Loucy (cell line): Measurements from ENCODE around the gene ZNF385B.

ENCODE experiments used
- H2AFZ ChIP-seq: fragments of 200-600 bp; sonication (generic); 2 replicates; pipeline ENCODE4 v1.6.0; 2016; ENCODE audit warnings: antibody characterized with exemption, mild to moderate bottlenecking, low read length, moderate library complexity
- H3F3A ChIP-seq: fragments of 200-600 bp; 2 replicates; pipeline ENCODE4 v1.6.0; 2016; ENCODE audit warnings: antibody characterized with exemption, low read depth, mild to moderate bottlenecking
- H3K27me3 ChIP-seq: fragments of 200-600 bp; sonication (generic); 2 replicates; pipeline ENCODE4 v1.6.1; 2014; ENCODE audit warnings: low read length, mild to moderate bottlenecking; ENCODE audit not compliant: insufficient read depth, poor library complexity, severe bottlenecking
- H3K36me3 ChIP-seq: fragments of 200-600 bp; sonication (generic); 2 replicates; pipeline ENCODE4 v1.6.1; 2016; ENCODE audit warnings: low read length; ENCODE audit not compliant: insufficient read depth
- H3K4me1 ChIP-seq: fragments of 200-600 bp; sonication (generic); 2 replicates; pipeline ENCODE4 v1.5.1; 2014; ENCODE audit warnings: low read length, mild to moderate bottlenecking; ENCODE audit not compliant: insufficient read depth, poor library complexity, severe bottlenecking
- H3K4me2 ChIP-seq: fragments of 200-600 bp; sonication (generic); 2 replicates; pipeline ENCODE4 v1.6.0; 2014; ENCODE audit warnings: antibody characterized with exemption, low read length, low read depth, mild to moderate bottlenecking; ENCODE audit not compliant: poor library complexity, severe bottlenecking
- H3K4me3 ChIP-seq: fragments of 200-600 bp; sonication (generic); 2 replicates; pipeline ENCODE4 v1.5.1; 2014; ENCODE audit warnings: low read length, mild to moderate bottlenecking, mixed read lengths; ENCODE audit not compliant: poor library complexity, severe bottlenecking
- H3K79me2 ChIP-seq: fragments of 200-600 bp; sonication (generic); 2 replicates; pipeline ENCODE4 v1.6.1; 2014; ENCODE audit warnings: low read length; ENCODE audit not compliant: insufficient read depth
- H3K9ac ChIP-seq: fragments of 200-600 bp; sonication (generic); 2 replicates; pipeline ENCODE4 v1.6.0; 2014; ENCODE audit warnings: mild to moderate bottlenecking, low read depth, low read length, moderate library complexity; ENCODE audit not compliant: poor library complexity, severe bottlenecking
- H3K9me2 ChIP-seq: fragments of 200-600 bp; sonication (generic); replicated peaks from 2 replicates; pipeline ENCODE4 v1.6.1; 2016; ENCODE audit warnings: low read depth, low read length, mixed read lengths
- H3K9me3 ChIP-seq: fragments of 200-600 bp; sonication (generic); 2 replicates; pipeline ENCODE4 v1.6.1; 2014; ENCODE audit warnings: mild to moderate bottlenecking, antibody characterized with exemption, low read length, low read depth; ENCODE audit not compliant: insufficient read depth
- H4K20me1 ChIP-seq: fragments of 200-600 bp; sonication (generic); 2 replicates; pipeline ENCODE4 v1.6.0; 2014; ENCODE audit warnings: antibody characterized with exemption, low read length, mild to moderate bottlenecking; ENCODE audit not compliant: insufficient read depth, poor library complexity, severe bottlenecking
- CTCF ChIP-seq: fragments of 200-600 bp; sonication (generic); conservative IDR thresholded peaks from 2 replicates; pipeline ENCODE4 v1.5.1; 2014; ENCODE audit warnings: mild to moderate bottlenecking, antibody characterized with exemption, low read length
- EZH2phosphoT487 ChIP-seq: fragments of 200-600 bp; IDR thresholded peaks from 2 replicates; pipeline ENCODE4 v1.6.1; 2018; ENCODE audit warnings: antibody characterized with exemption, mild to moderate bottlenecking, moderate library complexity, borderline replicate concordance

The ZNF385B gene

GRCh38 chr2:179720173-179720772 lies 141.1 kb downstream of the ZNF385B start:
- H3K9ac ChIP-seq = no peak overlapping the region
- no peak overlapping the region for H2AFZ ChIP-seq
- H3K36me3 ChIP-seq = no peaks in the 10 kb centered on the region
- no peaks in the 10 kb centered on the region for H3K9me2 ChIP-seq
- H3K9me3 ChIP-seq = no peaks in the 10 kb centered on the region
- no peak overlapping the region for H3K4me3 ChIP-seq
- H3K4me1 ChIP-seq = peaks cover 3% of the 10 kb centered on the region
- TF ChIP-seq CTCF = no peak
- TF ChIP-seq EZH2phosphoT487 = no peak
- H3K4me2 ChIP-seq = no peak overlapping the region
- H3K79me2 ChIP-seq = no peaks in the 10 kb centered on the region
- no peaks in the 10 kb centered on the region for H3K27me3 ChIP-seq
- H4K20me1 ChIP-seq = no peaks in the 10 kb centered on the region
- no peaks in the 10 kb centered on the region for H3F3A ChIP-seq

GRCh38 chr2:179715871-179716270 lies 145.5 kb downstream of the ZNF385B start:
- H3K9me2 ChIP-seq = no peaks in the 10 kb centered on the region
- H3K36me3 ChIP-seq = no peaks in the 10 kb centered on the region

GRCh38 chr2:179715196-179715595 lies 146.2 kb downstream of the ZNF385B start:
- H2AFZ ChIP-seq = no peak overlapping the region
- H3K9me3 ChIP-seq = no peaks in the 10 kb centered on the region
- no peak for TF ChIP-seq EZH2phosphoT487
- TF ChIP-seq CTCF = no peak
- H3K79me2 ChIP-seq = no peaks in the 10 kb centered on the region
- H3K4me3 ChIP-seq = no peak overlapping the region
- no peaks in the 10 kb centered on the region for H3K27me3 ChIP-seq
- H3K9ac ChIP-seq = no peak overlapping the region
- peaks cover 3% of the 10 kb centered on the region for H3K4me1 ChIP-seq
- no peaks in the 10 kb centered on the region for H3K9me2 ChIP-seq
- H4K20me1 ChIP-seq = no peaks in the 10 kb centered on the region
- H3K36me3 ChIP-seq = no peaks in the 10 kb centered on the region
- H3F3A ChIP-seq = no peaks in the 10 kb centered on the region
- H3K4me2 ChIP-seq = no peak overlapping the region

More at GRCh38 chr2:179715871-179716270, 145.5 kb downstream of the ZNF385B start:
- Histone ChIP-seq H2AFZ (no peak overlapping the region), H3K4me2 (no peak overlapping the region), H3K4me3 (no peak overlapping the region), H3K9me3 (no peaks in the 10 kb centered on the region), H3K4me1 (peaks cover 3% of the 10 kb centered on the region), H3K9ac (no peak overlapping the region), H4K20me1 (no peaks in the 10 kb centered on the region), H3F3A (no peaks in the 10 kb centered on the region), H3K27me3 (no peaks in the 10 kb centered on the region), H3K79me2 (no peaks in the 10 kb centered on the region)
- TF ChIP-seq CTCF = no peak
- no peak for TF ChIP-seq EZH2phosphoT487
